HepG2 (cell line): Measurements from ENCODE around the gene TBL3. TPM values are rescaled to one million over a fixed set of nuclear protein-coding genes. Genes with fewer than 3 reads are reported as not detected.
A peak's percentile ranks its signal among the peaks of the same experiment; 100 is the strongest.

ENCODE experiments used
- CENPBD1 ChIP-seq: sonication (generic); formaldehyde crosslinking; IDR thresholded peaks from 2 replicates; pipeline ENCODE4 v1.8.0; 2022; ENCODE audit warnings: missing genetic modification reagents, low read depth, mild to moderate bottlenecking, borderline replicate concordance
- CREM ChIP-seq, 2 experiments: sonication (generic) in 1 of 2; formaldehyde crosslinking in 1 of 2; IDR thresholded peaks; 2 replicates each; pipeline versions ENCODE4 v1.4.0 to v1.6.1; 2016 to 2020; ENCODE audit warnings: antibody characterized with exemption in 1 of 2, mild to moderate bottlenecking in 1 of 2, missing genetic modification reagents in 1 of 2
- GATAD1 ChIP-seq: IDR thresholded peaks from 2 replicates; pipeline ENCODE4 v1.6.1; 2016; ENCODE audit warnings: missing genetic modification reagents, missing compliant biosample characterization
- HCFC1 ChIP-seq: fragments of 150-350 bp; IDR thresholded peaks from 2 replicates; pipeline ENCODE4 v1.6.1; 2014; ENCODE audit warnings: low read depth, low read length
- MLXIP ChIP-seq: sonication (generic); formaldehyde crosslinking; IDR thresholded peaks from 2 replicates; pipeline ENCODE4 v1.9.0; 2021; ENCODE audit warnings: missing genetic modification reagents, borderline replicate concordance
- NFYC ChIP-seq: IDR thresholded peaks from 2 replicates; pipeline ENCODE4 v1.6.1; 2016; ENCODE audit warnings: missing genetic modification reagents, missing compliant biosample characterization
- NPAS2 ChIP-seq: sonication (generic); formaldehyde crosslinking; IDR thresholded peaks from 2 replicates; pipeline ENCODE4 v1.8.0; 2022; ENCODE audit warnings: mild to moderate bottlenecking, missing genetic modification reagents, borderline replicate concordance
- PRPF4 ChIP-seq: fragments of 200-400 bp; formaldehyde crosslinking; IDR thresholded peaks from 2 replicates; pipeline ENCODE4 v1.6.1; 2016; ENCODE audit warnings: low read length, low read depth; ENCODE audit not compliant: poor library complexity, severe bottlenecking
- SATB2 ChIP-seq: sonication (generic); formaldehyde crosslinking; IDR thresholded peaks from 2 replicates; pipeline ENCODE4 v1.5.0; 2020; ENCODE audit warnings: missing genetic modification reagents
- ZFAT ChIP-seq: sonication (generic); formaldehyde crosslinking; conservative IDR thresholded peaks from 2 replicates; pipeline ENCODE4 v1.8.1; 2023; ENCODE audit warnings: missing genetic modification reagents, inconsistent platforms
- ZNF263 ChIP-seq: sonication (generic); formaldehyde crosslinking; IDR thresholded peaks from 2 replicates; pipeline ENCODE4 v1.4.0; 2020; ENCODE audit warnings: missing genetic modification reagents
- ZNF543 ChIP-seq: sonication (generic); formaldehyde crosslinking; IDR thresholded peaks from 2 replicates; pipeline ENCODE4 v1.4.0; 2020; ENCODE audit warnings: mild to moderate bottlenecking, missing genetic modification reagents
- ZNF674 ChIP-seq: sonication (generic); formaldehyde crosslinking; IDR thresholded peaks from 2 replicates; pipeline ENCODE4 v1.5.0; 2020; ENCODE audit warnings: low read depth, mild to moderate bottlenecking, missing genetic modification reagents
- ZNF746 ChIP-seq: sonication (generic); formaldehyde crosslinking; IDR thresholded peaks from 2 replicates; pipeline ENCODE4 v1.8.0; 2022; ENCODE audit warnings: mild to moderate bottlenecking, missing genetic modification reagents
- ZNF761 ChIP-seq: sonication (generic); formaldehyde crosslinking; conservative IDR thresholded peaks from 2 replicates; pipeline ENCODE4 v1.4.0; 2020; ENCODE audit warnings: mild to moderate bottlenecking, missing genetic modification reagents
- ZSCAN9 ChIP-seq: IDR thresholded peaks from 2 replicates; pipeline ENCODE4 v1.6.1; 2016; ENCODE audit warnings: borderline replicate concordance
- polyA plus RNA-seq, 8 experiments: library from polyadenylated mRNA; depleted of rRNA in 3 of 8; stranded (reverse) in 7 of 8; unstranded in 1 of 8; fragments of >200 nt; fragmentation: Illumina TruSeq in 4 of 8; extraction: Trizol in 4 of 8; gene quantifications; 2 replicates each; pipeline versions ENCODE4 v1.2.1 to v1.2.3, GENCODE V29; 2011 to 2016; ENCODE audit warnings: low read depth in 4 of 8, missing spikeins in 1 of 8, mixed read lengths in 1 of 8; ENCODE audit not compliant: insufficient read depth in 1 of 8
- total RNA-seq, 5 experiments: library from RNA; depleted of rRNA; stranded (reverse); fragments of >200 nt; fragmentation: Illumina TruSeq; extraction: Trizol; gene quantifications; 2 replicates each; pipeline ENCODE4 v1.2.3, GENCODE V29; 2016; ENCODE audit warnings: low read depth in 1 of 5
- TF ChIP-seq, protein P1 (sequence below): sonication (generic); formaldehyde crosslinking; conservative IDR thresholded peaks from 2 replicates; pipeline ENCODE4 v1.4.0; 2020; ENCODE audit warnings: missing genetic modification reagents
- TF ChIP-seq, protein P2 (sequence below): sonication (generic); formaldehyde crosslinking; IDR thresholded peaks from 2 replicates; pipeline ENCODE4 v1.4.0; 2020; ENCODE audit warnings: missing genetic modification reagents, borderline replicate concordance
- TF ChIP-seq, protein P3 (sequence below): IDR thresholded peaks from 2 replicates; pipeline ENCODE4 v1.6.1; 2012; ENCODE audit warnings: low read depth, low read length, improper control_type of control experiment

Gene TBL3
- total and polyA plus RNA-seq, 2 of the 13 experiments (the other 11 are each of a cell fraction or from before 2014, with no cell fraction given) = 16.8 to 38.0 TPM

GRCh38 chr16:1971796-1972489 lies at the start of gene TBL3 (continued):
- TF ChIP-seq MLXIP = no peak
- no peak for TF ChIP-seq PRPF4
- TF ChIP-seq, protein P1, sequence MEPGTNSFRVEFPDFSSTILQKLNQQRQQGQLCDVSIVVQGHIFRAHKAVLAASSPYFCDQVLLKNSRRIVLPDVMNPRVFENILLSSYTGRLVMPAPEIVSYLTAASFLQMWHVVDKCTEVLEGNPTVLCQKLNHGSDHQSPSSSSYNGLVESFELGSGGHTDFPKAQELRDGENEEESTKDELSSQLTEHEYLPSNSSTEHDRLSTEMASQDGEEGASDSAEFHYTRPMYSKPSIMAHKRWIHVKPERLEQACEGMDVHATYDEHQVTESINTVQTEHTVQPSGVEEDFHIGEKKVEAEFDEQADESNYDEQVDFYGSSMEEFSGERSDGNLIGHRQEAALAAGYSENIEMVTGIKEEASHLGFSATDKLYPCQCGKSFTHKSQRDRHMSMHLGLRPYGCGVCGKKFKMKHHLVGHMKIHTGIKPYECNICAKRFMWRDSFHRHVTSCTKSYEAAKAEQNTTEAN = no peak
- peak; percentile 60; the same call in 1 of the 2 replicates for TF ChIP-seq ZNF761 (CRISPR knock-in tag)
- TF ChIP-seq, protein P2, sequence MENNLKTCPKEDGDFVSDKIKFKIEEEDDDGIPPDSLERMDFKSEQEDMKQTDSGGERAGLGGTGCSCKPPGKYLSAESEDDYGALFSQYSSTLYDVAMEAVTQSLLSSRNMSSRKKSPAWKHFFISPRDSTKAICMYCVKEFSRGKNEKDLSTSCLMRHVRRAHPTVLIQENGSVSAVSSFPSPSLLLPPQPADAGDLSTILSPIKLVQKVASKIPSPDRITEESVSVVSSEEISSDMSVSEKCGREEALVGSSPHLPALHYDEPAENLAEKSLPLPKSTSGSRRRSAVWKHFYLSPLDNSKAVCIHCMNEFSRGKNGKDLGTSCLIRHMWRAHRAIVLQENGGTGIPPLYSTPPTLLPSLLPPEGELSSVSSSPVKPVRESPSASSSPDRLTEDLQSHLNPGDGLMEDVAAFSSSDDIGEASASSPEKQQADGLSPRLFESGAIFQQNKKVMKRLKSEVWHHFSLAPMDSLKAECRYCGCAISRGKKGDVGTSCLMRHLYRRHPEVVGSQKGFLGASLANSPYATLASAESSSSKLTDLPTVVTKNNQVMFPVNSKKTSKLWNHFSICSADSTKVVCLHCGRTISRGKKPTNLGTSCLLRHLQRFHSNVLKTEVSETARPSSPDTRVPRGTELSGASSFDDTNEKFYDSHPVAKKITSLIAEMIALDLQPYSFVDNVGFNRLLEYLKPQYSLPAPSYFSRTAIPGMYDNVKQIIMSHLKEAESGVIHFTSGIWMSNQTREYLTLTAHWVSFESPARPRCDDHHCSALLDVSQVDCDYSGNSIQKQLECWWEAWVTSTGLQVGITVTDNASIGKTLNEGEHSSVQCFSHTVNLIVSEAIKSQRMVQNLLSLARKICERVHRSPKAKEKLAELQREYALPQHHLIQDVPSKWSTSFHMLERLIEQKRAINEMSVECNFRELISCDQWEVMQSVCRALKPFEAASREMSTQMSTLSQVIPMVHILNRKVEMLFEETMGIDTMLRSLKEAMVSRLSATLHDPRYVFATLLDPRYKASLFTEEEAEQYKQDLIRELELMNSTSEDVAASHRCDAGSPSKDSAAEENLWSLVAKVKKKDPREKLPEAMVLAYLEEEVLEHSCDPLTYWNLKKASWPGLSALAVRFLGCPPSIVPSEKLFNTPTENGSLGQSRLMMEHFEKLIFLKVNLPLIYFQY = peak; percentile 47
- TF ChIP-seq NPAS2 (CRISPR knock-in tag) = no peak
- peak; percentile 91 for TF ChIP-seq ZNF543 (CRISPR knock-in tag)
- TF ChIP-seq ZSCAN9 (CRISPR knock-in tag) = no peak
- peak; percentile 82 for TF ChIP-seq NFYC (CRISPR knock-in tag)
- no peak for TF ChIP-seq ZNF674 (CRISPR knock-in tag)
- no peak for TF ChIP-seq ZFAT
- TF ChIP-seq CENPBD1 = no peak
- peak; percentile 80 for TF ChIP-seq SATB2 (CRISPR knock-in tag)
- TF ChIP-seq, protein P3, sequence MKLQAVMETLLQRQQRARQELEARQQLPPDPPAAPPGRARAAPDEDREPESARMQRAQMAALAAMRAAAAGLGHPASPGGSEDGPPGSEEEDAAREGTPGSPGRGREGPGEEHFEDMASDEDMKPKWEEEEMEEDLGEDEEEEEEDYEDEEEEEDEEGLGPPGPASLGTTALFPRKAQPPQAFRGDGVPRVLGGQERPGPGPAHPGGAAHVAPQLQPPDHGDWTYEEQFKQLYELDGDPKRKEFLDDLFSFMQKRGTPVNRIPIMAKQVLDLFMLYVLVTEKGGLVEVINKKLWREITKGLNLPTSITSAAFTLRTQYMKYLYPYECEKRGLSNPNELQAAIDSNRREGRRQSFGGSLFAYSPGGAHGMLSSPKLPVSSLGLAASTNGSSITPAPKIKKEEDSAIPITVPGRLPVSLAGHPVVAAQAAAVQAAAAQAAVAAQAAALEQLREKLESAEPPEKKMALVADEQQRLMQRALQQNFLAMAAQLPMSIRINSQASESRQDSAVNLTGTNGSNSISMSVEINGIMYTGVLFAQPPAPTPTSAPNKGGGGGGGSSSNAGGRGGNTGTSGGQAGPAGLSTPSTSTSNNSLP = peak; percentile 11; the same call in 1 of the 2 replicates
- TF ChIP-seq GATAD1 (CRISPR knock-in tag) = peak; percentile 100
- TF ChIP-seq HCFC1 = peak; percentile 98
- TF ChIP-seq ZNF746 = peak; percentile 67
- peak; percentile 71 for TF ChIP-seq ZNF263
- peak; percentile 99 for TF ChIP-seq CREM (IDR thresholded peaks at IDR 0.05)
- peak; percentile 100 for TF ChIP-seq CREM (CRISPR knock-in tag; IDR thresholded peaks at IDR 0.05)
